ENCODE results near the gene SRXN1.

SRXN1 gene

DNA sequence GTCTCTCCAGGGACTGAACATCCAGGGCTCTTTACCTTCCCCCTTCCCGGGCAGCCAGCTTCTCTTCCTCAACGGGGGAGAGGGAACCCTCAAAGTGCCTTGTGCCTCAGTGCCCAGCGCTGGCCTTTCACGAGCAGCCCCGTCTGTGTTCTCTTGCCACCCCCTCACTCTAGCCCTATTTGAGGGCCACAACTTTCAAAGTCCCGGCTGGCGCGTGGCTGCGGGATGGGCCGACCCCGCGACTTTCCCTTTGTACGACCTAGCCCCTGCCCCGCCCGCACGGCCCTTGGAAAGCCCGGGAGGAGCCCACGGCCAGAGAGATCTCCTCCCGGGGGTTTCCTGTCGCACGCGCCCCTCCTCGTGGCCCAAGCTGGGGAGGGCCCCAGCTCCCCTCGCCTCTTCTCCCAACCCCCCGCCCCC is 22.0 kb upstream of the SRXN1 start:
- DNase-seq: no peak

DNA sequence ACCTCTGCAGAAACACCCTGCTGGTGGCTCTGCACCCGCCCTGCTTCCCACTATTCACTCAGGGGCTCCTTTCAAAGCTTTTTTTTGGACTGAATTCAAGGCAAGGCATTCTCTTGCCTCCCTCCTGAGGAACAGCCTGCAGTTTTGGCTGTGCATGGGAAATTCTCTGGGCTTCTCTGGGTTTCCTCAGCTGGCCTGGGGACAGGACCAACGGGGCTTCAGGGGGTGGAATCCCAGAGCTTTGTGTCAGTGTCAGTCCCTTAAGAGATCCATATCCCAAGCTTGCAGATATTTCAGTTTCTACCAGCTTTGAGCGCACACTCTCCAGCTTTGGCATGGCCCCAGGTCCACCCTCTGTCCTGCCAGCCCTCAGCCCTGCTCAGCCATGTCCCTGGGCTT is 20.6 kb upstream of the SRXN1 start:
- no peak for DNase-seq

DNA sequence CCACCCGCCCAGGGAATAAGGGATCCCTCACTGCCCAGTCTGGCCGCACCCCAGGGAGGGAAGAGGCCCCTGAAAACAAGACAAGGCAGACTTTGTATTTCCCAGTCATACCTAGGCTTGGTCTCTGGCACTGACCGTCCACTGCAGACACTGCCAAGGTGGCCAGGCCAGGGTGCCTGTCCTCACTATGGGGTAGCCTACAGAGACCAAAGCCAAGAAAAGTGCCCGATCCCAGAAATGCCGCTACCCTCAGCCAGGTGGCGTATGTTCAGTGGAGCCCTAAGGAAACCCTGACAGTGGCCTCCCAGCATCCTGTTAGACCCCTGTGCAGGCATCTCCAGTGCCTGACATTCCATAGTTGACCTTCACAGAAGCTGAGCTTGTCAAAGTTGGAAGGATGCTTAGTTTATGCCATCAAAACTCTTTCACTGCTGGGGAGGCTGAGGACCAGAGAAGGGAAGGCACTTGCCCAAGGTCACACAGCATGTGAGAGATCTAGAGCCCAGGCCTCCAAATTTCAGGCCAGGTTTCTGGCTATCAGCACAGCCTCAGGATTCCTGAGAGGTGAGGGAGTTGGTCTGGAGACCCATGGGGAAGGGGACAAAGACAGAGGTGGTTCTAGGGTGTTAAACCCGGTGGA is 20.1 kb upstream of the SRXN1 start:
- no peak for DNase-seq

DNA sequence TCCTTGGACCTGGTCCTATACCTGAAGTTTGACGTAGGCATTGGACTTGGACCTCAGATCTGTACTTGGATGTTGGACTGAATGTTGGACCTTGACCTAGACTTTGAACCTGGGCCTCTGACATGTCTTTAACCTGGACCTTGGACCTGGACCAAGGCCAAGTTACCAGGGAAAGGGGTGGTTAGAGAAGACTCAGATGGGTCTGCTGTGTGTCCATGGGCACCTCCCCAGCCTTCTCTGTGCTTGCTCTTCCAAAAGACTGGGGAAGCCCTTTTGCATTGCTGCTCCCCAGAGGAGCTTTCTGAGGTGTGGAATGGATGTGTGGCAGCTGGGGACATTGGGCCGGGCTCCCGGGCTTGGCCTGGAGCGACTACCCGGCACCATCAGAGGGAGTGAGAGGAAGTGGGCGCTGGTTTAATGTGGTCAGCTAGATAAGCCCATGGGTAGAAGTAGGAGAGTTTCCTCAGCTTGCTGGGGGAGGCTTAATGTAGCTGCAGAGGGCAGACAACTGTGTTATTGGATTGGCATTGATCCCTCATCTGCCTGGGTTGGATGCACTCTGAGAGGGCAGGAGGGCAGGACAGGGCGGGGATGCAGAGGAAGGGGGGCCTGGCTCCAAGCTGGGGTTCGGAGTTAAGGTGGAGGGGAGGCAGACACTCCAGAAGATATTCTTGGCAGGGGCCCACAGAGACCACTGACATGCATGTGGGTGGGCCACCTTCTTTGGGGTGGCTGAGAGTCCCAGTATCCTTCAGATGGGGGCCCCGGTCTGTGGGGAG is 18.4 kb upstream of the SRXN1 start:
- DNase-seq: no peak

DNA sequence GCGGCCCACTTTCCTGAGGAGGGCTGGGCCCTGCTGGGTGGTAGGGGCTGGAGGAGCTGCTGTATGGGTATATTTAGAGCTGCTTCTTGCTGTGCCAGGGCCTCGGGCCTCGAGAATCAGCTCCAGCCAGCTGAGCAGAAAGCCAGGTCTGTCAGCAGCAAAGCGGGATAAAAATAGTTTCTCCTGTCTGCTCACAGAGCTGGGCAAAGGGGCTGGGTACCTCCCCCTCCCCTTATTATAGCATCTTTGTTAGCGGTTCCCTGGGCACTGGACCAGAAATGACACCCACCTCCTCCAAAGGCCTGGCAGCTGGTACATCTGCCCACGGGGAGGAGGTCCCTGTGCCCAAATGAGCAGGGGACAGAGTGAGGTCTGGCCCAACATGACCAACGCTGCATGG is 16.6 kb upstream of the SRXN1 start:
- DNase-seq: no peak

DNA sequence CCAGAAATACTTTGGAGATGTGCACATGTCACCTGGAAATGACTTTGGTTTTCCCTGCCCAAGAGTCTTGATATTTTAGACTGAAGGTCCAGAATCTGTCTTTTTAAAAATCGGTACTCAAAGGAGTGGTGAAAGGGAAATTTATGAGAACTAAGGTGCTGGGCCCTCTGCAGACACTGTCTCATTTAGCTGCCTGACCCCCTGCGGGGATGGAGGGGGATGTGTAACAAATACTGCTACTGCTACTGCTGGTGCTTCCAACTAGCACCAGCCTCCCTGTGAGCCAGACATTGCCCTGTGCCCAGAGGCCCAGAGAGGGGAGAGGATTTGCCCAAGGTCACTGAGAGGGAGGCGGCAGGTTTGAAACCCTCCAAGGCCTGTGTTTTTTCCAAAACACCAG is 15.6 kb upstream of the SRXN1 start:
- no peak for DNase-seq

DNA sequence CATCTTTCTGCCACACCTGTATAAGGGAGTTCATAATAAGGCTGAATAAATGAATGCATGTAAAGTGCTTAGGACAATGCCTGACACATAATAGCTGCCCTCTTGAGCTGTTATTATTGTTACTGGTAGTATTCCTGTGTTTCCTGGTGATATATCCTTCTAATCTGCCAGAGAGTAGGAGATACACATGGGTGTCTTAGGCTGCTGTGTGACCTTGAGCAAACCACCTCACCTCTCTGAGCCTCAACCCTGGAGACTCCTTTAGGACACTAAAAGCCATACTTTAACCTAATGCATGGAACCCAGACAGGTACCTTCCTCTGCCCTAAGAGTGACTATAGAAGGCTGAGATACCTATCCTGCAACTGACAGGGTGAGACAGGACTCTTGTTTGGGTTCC is 15.1 kb upstream of the SRXN1 start:
- no peak for DNase-seq

DNA sequence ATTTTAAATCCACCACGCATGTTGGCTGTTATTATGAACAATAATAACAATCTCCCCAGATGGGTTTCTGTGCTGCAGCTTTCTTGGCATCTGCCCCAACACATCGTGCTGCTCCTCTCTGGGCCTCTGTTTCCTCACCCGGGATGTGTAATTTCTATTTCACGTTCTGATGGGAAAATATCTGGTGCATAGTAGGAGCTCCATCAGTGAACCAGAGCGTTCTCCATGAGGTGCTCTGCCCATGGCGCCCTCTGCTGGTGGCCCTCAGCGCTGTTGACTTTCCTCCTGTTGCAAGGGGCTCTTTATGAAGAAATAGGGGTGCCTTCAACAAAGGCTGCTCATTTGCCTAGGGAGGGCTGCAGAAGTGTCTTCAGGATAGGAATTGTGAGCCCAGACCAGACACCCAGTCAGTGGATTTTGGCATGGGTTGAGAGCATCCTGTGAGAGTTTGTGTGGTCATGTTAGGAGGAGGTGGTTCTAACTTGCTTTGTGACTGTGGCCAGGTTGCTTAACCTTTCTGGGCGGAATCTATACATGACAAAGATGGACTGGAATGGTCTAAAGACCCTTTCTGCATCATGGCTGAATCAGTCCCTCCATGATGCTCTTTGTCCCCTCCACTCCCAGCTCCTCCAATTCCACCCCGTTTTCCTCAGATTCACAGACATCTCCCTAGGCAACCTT is 14.5 kb upstream of the SRXN1 start:
- peak; percentile 27 for DNase-seq

DNA sequence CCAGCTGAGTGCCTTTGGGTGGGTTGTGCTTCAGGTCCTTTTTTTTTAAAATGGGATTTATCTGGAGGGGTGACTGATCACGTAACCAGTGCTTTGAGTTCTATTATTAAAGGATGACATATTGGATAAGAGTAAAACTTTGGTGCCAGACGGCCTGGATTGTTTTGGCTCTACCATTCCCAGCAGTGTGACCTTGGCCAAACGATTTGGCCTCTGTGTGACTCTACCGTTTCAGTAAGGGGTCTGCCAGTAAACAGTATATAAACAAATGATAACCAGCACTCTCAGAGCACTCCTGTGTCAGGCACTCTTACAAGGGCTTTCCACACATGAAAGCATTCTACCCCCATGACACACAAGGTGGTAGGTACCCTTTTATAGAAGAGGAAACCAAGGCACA is 13.9 kb upstream of the SRXN1 start:
- no peak for DNase-seq

DNA sequence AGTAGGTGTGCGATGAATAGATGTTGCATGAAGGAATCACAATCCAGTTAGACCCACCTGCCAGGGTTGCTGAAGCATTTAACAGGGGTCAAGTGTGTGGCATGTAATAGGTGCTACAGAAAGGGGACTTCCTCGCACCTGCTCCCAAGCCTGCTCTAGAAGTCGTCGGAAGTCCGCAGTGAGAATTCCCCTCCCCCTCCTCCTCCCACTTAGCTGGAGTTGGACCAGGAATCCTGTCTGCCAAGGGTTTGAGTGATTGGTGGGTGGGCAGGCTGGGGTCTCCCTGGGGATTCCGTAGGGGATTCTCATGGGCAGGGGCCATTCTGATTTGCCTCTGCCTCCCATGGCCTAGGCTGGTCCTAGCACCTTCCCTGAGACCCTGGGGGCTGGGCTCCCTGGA is 12.3 kb upstream of the SRXN1 start:
- DNase-seq: no peak

DNA sequence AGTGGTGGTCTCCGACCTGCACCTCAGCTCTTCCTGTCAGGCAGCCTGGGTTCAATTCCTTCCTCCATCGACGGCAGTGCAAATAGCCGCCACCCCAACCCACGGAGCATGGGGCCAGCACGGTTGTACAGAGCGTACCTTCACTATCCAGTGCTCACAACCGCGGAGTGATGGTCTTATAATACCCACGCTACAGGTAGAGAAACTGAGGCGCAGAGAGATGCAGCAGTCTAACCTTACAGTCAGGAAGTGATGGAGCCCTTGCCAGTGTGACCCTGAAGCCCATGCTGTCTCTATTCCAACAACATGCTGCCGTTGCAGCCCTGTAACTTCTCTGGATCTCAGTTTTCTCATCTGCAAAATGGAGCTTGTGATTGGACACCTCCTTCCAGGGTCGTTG is 11.6 kb upstream of the SRXN1 start:
- no peak for DNase-seq

DNA sequence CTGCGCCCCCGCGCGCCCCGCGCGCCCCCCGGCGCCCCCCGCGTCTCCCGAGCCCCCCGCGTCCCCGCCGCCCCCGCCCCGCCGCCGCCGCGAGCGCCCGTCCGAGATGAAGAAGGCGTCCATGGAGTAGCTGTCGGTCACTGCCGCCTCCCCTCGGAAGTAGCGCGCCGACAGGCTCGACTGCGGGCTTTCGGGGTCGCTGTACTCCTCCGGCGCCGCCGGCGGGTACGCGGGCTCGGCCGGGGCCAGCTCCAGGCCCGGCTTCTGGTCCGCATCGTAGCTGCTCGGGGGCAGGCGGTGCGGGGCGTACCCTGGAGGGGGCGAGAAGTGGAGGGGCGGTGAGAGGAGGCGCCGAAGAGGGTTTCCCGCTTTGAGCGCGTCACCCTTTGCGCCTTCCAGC is 11.2 kb upstream of the SRXN1 start:
- no peak for DNase-seq

DNA sequence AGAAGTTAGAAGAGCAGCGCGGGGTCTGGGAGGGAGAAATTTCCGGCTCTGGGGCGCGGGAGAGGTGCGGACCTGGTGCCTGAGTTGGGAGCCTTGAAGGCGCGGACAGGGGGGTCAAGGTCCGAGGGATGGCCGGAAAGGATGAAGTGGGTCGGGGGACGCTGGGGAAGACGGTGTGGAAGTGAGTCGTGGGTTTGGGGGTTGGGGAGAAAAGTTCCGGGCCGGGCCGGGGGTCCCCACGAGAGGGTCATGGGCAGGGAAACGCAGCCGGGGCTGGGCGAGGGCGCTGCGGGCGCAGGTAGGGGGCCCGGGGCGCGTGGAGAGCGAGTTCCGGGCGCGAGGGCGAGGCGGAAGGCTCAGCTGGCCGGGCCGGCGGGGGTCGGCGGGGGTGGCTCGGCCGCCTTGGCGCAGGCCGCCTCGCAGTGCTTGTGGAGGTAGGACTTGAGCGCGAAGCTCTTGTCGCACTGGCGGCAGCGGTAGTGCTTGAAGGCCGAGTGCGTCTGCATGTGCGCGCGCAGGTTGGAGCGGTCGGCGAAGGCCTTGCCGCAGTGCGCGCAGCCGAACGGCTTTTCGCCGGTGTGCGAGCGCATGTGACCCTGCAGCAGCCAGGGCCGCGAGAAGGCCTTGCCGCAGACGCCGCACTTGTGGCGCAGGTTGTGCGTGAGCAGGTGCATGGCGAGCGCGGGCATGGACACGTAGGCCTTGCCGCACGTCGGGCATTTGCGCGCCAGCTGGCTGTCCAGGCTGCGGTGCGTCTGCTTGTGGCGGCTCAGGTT is 10.5 kb upstream of the SRXN1 start:
- no peak for DNase-seq

DNA sequence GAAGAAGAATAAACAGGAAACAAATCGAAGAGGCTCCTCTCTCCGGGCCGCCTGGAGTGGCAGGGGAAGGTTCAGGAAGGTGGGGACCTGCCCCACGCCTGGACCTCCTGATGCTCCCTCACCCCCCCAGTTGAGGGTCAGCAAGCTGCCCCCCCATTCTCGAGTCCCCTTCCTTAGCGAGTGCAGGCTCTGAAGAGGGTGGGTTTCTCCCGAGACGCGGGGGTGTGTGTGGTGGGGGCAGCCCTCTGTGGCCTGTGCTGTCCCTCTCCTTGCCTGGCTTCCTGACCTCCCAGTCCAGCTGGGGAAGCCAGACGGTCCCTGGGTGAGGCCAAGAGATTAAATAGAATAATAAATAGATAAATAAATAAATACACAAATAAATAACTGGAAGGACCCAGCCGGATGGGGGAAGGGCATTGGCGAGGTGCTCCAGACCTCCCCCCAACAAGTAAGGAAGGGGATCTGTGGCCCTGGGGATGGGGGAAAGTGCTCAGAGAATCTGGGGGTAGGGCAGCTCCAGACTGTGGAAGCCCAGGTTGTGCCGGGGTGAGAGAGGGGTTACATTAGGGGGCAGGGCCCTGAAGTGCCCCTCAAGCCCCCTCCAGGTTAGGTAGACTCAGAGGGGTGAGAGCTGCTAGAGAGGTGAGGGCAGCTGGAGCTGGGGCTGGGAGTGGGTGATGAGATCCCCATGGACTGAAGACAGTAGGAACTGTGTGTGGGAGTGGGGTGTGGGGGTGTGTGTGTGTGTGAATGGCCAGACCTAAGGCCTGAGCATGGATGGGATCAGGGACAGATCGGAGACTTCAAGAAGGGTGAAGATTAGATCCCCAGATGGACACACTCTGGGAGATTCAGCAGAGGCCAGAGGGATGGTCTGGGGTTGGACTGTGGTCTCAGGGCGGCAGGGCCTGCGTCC is 9.5 kb upstream of the SRXN1 start:
- DNase-seq: no peak

DNA sequence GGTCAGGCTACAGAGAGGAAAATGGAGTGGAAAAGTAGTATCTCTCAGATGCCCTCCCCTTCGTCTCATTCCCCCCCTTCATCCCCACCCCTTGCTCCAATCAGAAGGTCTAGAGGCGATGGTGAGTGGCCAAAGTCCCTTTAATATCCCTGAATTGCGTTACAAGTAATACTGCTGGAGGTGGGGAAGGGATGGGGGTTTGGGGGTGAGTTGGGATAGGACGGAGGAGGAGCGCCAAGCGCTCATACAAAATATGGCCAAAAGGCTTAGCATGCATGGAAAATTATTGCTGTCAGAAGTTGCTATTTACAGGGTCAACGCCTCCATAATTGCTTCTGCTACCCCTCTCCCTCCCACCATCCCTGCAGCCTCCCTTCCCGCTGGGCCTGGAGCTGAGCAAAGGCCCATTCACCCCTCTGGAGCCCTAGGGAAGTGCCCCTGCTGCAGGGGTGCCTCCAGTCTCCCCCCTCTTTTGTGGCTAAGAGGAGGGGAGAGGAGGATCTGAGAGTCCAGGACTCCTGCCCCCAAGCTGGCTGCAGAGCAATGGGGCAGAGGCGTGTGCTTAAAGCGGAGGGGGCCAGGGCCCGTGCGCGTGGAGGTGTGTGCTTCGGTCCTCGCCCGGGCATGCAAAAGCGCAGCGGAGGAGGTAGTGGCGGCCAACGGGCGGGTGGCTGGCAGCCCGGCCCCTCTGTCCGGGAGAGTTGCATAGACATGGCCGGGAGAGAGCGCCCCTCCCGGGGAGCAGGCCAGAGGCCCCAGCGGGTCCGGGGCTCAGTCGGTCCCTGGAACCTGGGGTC is 8.7 kb upstream of the SRXN1 start:
- DNase-seq: no peak

DNA sequence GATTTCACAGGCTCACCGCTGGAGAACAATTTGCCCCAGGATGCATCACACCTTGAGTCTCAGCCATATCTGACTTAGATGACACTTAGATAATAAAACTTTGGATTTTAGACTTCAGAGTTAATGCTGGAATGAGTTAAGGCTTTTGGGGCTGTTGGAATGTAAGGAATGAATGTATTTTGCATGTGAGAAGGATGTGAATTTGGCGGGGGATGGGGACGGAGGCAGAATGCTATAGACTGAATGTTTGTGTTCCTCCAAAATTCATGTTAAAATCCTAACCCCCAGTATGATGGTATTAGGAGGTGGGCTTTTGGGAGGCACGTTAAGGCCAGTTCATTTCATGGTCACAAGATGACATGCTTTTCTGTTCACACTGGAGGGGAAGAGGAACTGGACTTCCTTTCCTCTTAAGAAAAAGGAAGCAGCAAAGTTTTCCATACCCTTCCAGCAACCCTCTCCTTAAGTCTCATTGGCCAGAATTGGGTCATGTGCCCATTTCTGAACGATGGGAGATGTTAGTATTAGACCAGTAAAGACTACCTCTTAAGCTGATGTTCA is 5.8 kb upstream of the SRXN1 start:
- no peak for DNase-seq

DNA sequence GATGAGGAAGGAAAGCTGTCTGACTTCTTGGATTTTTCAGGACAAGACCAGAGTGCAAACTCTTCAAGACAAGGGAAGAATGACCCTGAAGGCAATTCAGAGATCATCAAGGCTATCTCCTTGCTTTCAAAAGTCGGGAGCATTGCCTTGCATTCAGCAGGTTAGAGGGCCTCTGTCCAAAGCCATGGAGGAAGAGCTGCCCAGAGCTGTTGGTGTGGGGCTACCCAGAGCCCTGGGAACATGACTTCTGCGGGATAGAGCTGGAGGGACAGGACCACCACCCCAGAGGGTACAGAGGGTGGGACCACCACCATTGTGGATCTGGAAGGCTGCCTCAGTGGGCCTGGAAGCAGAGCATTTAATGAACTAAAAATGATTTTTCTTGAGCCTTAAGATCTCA is 5.2 kb upstream of the SRXN1 start:
- no peak for DNase-seq

DNA sequence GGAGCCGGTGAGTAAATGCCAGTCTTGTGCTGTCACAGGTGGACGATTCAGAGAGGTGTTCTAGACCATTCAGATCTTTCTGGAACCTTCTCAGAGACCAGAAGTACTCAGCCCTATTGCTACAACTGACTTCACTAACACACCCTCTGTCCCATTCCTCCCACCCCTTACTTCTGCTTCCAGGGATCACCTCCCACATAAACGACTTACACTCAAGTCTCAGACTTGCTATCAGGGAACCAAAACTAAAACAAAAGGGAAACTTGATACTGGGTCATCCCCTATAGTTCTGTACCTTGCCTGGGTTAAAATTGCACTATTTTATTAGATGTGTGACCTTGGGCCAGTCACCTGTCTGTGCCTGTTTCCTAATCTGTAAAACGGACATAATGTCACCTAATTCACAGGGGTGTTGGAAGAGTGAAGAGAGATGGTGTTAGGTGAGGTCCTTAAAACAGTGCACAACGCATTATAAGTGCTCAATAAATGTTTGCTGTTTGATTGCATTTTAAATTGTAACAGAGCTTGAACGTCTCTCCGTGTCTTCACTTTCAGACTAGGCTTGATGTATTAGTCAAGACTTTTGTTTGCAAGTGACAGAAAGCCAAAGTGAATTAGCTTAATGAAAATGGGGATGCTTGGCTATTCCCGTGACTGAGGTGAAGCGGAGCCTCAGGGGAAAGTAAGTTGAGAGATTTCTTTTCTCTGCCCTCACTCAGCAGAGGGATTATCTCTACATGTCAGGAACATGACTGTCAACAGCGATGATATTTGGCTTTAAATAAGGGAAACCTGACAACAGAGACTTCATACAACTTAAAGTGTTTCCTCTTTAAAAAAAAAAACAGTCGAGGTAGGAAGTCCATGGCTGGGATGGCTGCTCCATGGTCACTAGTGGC is 3.0 kb upstream of the SRXN1 start:
- DNase-seq: no peak

DNA sequence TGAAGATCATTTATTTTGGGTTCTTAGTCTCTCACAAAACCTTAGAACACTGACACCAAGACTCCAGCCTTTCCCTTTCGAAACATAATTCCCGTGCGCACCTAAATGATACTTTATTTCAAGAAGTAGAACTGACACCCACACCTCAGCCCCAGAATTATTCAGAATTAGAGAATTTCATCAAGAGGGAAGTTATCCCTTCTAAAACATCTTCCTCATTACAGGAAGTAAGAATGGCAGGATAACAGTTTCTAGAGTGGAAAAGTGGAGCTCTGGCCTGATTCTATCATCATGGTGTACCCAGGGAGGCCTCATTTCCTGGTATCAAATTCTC is 1.4 kb upstream of the SRXN1 start:
- DNase-seq: no peak

Measured in midbrain (tissue), 1 donor.